Measurements from ENCODE around the gene CTU1.

Gene CTU1

DNA sequence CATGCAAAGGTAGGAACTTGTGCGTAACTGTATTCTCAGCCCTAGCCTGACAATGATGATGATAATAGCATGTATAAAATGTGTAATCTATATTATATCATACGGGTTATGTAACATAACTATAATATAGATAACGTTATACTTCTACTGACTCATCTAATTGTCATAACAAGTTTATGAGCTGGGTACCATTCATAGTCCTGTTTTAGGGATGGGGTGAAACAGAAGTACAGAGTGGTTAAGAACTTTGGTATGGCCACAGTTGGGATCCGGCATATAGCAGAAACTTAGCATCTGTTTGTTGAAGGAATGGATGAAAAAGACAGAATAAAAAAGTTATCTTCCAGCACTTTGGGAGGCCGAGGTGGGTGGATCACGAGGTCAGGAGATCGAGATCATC, 5.2 kb downstream of the CTU1 start:
- no peak for DNase-seq

DNA sequence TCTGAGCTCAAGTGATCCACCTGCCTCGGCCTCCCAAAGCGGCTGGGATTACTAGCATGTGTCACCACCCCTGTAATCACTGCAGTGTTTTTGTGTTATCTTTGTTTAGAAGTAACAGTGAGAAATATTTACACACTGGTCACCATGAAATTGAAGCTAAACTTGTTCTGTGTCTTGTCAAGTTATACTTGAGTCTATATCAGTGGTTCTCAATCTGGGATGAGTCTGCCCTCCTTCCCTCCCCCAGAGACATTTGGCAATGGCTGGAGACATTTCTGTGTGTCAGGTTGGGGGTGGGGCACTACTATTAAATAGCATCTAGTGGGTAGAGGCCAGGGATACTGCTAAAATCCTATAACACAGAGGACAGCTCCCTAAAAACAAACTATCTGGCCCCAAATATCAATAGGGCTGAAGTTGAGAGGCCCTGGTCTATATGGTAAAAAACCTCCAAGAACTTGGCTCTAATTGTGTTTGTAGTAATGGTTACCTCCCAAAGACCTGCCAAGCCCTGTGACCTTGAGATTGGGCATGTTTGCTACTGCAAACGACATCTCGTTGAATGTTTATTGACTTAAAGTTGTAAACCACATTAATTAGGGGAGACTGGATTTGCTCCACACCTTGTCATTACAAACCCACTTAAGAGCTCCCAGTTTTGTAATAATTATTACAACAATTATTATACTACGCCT, 6.9 kb downstream of the CTU1 start:
- no peak for DNase-seq

DNA sequence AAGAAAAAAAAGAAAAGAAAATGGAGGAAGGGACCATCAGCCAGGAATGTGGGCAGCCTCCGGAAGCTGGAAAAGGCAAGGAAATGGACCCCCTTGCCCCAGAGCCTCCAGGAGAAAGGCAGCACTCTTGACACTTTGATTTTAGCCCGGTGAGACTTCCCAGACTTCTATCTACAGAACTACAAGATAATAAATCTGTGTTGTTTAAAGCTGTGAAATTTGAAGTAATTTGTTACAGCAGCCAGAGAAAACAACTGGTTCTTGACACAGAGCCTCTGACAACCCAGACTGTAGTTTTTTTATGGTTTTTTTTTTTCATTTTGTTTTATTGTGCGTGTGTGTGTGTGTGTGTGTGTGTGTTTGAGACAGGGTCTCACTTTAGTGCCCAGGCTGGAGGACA, 7.6 kb downstream of the CTU1 start:
- no peak for DNase-seq

DNA sequence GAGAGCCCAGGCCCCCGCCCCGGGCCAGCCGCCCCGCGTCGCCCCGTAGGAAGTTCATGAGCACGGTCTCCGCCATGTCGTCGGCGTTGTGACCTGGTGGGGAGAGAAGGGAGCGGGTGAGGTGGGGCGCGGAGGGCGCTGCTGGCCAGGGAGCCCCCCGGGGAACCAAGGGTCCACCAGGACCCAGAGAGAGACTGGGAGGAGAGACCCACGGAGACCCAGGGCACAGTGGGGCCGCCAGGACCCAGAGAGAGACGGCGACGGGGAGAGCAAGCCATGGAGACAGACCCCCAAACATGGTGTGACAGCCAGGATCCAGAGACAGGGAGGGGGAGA, 9.2 kb downstream of the CTU1 start:
- DNase-seq: no peak

DNA sequence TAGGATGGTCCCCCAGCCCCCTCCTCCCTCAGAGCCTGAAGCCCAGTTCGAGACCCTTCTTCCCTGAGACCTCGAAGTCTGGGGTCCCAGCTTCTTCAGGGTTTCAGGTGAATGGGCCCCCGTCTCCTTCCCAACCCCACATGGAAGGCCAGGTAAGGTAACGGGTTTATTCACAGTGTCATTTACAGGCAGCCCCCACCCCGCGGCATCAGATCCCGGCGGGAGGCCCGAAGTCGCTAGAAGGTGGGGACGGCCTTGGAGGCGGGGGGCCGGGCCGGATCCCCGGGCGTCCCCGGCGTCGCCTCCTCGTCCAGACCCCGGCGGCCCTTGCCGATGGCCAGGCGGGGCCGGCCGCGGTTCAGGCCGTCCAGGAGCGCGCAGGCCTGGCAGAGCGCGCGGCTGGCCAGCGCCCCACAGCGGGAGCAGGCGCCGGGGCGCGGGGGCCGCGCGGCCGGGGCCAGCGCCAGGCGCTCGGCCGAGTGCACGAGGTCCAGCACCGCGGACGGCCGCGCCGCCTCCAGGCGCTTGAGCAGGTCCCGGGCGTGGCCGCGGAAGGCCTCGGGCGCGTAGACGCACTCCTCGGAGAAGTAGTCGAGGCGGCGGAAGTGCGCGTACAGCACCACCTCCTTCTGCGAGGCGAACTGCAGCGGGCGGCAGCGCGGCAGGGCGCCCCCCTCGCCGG, 9.7 kb downstream of the CTU1 start:
- DNase-seq: no peak

DNA sequence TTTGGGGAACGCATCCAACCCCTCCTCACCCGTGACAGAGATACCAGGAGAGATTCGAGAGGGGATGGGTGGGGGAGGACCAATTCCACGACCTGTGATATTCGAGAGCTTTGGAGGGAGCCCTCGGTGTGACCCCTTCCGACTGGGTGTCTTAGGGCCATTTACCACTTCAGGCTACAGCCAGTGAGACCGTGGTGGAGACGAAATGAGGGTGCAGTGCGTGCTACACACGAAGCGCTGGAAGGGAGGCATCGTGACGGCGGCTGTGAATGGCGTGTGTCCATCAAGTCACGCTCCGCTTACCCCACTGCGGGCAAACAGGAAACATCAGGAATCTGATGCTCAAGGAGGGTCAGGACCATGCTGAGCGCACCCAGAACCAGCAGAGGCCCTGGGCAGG, 10.4 kb downstream of the CTU1 start:
- DNase-seq: no peak

DNA sequence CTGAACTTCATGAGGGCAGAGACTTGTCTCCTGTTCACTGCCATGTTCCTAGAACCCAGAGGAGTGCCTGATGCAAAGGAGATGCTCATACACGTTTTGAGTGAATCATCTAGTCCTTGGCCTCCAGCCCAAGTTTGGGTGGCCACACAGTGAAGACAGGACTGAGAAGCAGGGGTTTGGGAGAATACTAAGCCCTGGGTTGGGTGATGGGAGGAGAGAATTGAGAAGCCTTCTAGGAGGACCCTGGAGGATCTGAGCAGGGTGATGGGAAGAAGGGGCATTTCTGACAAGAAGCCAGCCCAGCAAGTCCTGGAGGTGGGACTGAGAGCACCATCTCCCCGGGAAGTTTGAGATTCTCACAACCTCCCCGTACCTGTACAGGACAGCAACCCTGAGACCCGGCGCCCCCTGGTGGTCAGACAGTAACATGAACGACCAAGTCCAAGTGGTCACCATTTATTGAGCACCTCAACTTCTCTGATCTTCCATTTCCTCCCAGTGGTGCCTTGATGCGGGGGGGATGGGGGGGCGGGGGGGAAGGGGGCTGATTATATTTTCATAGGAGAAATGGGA, 11.0 kb downstream of the CTU1 start:
- peak; percentile 63 for DNase-seq

DNA sequence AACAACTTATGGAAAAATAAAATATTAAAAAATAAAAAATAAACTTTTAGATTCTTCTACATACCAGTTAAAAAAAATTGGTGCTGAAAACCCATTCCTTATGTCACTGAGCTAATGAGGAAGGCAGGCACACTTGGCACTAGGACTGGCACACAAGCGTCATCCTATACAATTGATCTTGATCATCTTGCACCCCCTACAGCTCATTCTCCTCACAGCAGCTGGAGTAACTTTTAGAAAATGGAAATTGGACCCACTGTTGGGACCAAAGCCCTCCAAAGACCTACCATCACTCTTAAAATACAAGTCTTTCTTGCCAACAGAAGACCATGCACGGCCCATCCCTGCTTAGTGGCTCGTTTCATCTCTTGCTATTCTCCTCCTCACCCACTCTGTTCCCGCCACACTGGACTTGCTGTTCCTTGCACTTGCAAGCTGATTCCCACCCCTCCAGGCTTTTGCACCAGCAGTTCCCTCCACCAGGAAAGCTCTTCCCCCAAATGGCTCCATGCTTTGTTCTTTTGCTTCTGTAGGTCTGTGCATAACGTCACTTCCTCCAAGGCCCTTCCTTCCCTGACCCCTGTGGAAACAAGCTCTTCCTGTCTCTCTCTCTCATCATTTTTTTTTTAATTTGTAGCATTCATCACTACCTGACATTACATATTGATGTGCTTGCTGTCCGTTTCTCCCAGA, 11.6 kb downstream of the CTU1 start:
- DNase-seq: no peak

DNA sequence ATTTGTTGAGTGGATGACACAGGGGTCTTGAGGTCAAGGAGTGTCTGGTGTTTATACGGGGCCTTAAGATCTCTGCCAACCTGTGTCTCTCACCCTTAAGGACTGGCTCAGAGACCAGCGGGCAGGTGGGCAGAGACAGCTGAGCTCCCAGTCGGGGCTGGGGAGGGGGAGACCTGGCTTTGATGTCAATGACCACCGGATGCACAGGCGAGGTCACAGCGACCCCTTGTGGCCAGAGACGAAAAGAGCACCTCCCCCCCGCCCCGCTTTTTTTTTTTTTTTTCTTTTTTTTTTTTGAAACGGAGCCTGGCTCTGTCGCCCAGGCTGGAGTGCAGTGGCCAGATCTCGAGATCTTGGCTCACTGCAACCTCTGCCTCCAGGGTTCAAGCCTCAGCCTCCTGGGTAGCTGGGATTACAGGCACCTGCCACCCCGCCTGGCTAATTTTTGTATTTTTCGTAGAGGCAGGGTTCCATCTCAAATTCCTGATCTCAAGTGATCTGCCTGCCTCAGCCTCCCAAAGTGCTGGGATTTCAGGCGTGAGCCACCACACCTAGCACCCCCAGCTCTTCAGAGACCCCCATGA, 13.4 kb downstream of the CTU1 start:
- DNase-seq: peak; percentile 9

DNA sequence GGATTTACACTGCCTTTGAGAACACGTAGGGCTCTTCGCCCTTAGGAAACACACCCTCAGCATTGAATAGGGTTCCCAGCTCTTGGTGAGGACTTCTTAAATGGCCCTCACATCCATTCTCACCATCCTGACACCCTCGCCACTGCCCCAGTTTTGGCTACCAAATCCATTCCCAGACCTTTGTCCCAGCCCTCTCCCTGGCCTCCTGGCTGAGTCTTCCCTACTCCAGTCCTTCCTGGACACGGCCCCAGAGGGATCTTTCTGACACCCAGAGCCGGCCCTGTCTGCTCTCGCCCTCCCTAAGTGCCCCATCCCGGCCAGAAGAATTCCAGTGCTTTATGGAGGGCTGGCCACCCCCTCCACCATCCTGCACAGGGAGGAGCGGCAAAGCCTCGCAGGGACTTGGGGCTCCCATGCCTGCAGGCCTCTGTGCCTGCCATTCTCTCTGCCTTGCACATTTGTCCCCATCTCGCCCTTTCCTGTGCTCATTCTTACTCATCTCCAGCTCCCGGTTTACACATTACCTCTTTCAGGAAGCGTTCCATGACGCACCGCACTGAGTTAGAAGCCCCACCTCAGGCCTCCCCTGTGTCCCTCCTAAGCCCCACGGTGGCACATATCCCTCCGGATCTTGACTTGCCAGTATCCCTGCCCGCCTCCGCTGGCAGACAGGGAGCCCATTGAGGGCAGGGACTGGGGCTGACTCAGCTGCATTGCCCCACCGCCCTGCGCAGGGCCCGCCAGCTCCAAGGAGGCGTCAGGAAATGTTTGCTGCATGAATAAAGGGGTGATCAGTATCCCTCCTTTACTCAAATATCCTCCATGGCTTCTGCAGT, 14.5 kb downstream of the CTU1 start:
- no peak for DNase-seq

DNA sequence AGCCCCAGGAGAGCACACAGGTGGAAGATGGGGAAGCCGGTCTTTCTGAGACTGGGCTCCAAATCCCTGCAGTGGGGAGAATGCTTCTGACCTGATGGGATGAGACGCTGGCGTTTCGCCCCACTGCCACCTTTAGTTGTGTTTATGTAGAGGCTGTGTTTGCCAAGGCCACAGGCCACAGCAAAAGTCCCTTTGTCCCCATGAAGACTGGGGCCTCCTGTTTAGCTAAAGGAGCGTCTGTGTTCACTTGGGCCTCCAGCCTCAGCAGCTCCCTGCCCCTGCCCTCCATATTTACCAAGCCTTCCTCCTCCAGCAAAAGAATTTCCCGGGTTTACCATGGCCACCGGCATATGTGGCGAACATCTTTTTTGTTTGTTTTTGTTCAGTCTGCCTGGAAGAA, 15.1 kb downstream of the CTU1 start:
- no peak for DNase-seq

DNA sequence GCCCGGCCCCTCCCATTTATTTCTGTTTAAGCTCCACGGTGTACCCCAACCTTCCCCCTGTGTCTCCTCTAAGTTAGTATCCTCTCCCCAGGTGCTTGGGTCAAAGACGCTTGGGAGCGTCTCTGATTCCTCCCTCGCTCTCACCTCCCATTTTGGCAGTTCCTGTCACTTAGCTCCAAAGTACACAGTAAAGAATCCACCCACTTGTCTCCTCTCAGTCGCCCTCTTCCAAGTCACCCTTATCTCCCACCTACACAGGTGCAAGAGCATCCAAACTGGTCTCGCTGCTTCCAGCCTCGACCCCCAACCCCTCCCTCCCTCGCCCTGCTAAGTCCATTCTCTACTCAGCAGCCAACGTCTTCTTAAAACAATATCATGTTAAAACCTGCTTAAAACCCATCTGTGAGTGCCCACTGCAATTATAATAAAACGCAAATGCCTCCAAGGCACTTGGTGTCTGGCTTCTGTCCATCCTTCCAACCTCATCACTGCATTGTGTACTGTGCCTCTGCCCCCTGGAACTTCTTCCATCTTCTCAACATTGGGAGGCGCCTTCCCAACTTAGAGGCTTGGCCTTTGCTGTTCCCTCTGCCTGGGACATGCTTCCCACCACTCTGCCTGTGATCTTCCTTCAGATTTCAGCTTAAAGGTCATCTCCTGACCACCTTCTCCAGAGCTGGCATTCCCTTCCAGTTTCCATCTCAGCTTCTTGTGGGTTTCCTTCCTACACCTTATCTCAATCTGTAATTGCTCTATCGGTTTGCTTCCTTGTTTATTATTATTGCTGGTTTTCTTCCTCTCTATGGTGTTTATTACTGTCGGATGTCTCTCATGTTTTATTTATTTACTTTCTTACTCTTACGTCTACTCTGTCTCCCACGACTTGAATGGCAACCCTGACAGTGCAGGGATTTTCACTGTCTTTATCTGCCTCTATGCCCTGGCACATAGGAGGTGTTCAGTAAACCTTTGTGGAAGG, 16.0 kb downstream of the CTU1 start:
- no peak for DNase-seq

DNA sequence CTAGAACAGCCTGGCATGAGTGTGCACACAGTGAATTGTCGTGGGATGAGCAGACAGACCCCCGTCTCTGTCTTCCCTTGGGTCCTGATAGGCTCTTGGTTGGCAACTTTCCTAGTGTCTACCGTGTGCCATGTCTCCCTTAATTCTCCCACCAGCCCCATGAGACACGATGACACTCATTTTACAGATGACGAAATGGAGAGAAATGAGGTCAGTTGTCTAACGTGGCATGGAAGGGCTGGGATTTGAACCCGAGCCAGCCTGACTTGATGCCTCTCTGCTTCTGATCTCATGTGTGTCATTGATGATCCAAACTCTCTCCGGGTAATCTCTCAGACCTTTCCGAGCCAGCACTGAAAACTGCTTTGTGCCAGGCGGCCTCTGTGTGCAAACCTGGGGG, 17.1 kb downstream of the CTU1 start:
- DNase-seq: no peak

DNA sequence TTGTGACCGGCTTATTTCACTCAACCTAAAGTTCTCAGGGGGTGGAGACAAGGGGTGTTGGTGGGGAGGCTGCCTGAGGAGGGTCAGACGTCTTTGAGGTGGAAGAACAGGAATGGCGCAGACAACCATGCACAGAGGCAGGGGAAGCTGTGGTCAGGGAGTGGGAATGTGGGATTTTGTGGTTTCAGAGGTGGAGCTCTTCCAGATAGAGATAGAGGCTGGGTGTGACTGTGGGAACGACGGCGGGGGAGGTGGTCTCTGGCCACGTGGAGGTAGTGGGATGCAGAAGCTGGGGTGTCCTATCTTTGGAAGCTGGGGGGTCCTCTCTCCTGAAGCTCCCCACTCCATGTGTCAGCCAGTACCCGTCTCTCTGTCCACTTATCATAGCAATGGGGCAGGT, 17.7 kb downstream of the CTU1 start:
- DNase-seq: no peak

DNA sequence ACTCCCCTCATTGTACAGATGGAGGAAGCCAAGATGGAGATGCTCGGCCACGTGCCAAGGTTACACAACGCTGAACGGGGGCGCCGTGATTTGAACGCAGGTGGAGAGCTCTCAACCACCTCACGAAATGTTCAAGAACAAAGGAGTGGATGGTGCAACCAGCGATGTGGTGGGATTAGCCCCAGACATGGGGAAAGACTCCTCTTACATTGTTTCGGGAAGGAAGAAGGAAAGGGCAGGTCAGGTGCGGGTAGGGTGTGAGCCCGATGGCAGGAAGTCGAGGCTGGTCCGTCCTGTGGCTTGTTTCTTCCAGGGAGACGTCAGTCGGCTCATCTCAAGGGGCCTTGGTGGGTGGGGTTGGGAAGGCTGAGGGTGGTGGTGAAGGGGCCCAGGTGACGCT, 18.4 kb downstream of the CTU1 start:
- no peak for DNase-seq

DNA sequence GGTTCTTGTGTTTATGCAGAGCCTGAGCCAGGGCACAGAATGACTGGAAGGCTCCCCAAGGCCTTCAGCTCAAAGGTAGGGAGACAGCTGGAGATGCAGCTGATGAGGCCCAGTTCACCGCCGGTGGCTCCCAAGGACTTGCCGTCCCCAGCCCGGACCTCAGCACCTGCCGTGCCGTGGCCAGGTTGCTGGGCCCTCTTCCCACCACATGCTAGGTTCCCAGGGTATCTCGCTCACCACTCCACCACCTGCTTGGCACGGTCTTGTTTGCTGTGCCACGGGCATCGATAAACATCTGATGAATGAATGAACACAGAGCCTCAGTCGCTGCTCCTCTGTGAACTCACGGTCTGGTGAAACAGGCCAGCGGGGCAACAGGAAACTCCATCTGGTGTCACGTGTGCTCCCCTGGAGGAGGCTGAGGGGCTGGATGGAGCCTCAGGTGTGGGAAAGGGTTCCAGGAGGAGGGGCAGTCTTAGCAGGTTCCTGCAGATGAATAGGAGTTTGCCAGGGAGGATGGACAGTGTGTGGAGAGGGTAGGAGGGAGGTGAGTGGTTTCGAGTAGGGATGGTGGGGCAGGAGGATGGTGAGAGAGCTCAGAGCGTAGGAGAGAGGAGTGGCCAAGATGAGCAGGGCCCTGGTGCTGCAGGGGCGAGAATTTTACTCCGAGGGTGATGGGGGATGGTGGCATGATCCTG, 21.9 kb downstream of the CTU1 start:
- DNase-seq: no peak

DNA sequence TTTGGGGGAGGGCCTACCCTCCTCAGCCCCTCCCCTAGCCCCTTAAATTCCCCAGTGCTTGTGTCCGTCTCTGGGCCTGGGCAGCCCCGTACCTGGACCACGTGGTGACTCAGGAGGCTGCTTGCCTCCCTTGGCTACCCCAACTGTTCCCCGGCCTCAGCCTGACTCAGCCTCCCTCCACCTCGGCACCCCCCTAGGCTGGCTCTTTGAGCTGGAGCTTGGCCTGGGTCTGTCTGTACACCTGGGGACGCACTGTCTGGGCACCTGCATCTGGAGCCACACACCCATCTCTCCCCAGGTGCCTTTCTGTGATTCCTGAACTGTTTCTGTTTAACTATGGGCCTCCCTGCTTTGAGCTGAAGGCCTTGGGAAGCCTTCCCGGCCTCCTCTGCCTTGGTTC, 23.7 kb downstream of the CTU1 start:
- DNase-seq: no peak

DNA sequence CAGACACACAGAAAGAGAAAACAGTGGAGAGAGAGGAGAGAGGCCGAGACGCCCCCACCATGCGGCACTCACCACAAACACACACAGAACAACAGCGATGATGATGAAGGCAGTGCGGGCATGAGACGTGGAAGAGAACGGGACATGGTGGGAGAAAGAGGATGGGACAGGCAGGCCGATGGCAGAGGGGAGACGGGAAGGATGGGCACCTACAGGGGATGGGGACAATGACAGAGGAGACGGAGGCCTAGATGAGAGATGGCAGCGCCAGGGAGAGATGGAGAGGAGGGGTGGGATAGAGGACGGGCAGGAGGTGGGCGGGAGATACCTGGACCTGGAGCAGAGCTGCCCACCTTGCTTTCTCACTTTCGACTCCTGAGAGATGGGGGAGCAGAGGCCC, 24.4 kb downstream of the CTU1 start:
- DNase-seq: no peak

DNA sequence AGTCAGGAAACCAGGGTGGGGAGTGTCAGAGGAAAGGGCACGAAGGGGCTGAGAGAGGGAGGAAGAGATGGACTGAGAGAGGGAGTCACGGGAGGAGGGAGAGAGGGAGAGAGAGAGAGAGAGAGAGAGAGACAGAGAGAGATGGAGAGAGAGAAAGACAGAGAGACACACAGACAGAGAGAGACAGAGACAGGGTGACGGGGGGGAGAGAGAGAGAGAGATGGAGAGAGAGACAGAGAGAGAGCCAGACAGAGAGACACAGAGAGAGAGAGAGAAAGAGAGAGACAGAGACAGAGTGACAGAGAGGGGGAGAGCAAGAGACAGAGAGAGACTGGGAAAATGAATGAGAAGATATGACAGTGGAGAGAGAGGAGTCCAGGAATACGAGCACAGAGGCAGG, 25.0 kb downstream of the CTU1 start:
- DNase-seq: no peak

DNA sequence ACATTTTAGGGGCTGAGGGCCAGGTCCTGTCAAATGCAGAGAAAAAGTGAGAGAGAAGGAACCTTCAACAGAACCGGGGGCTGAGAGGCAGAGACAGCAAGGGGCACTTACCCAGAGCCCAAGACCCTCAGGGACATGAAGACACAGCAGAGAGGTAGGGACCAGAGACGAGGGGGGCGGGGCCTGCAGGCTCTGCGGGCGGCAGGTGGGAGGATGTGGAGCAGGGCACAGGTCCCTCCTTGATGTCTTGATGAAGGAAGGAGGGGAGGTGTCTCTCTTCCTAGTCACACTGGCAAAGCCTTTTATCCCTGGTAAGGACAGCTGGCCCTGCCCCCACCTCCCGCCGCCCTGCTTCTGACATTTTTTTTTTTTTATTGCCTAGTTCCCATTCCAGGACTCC, 25.6 kb downstream of the CTU1 start, which contains the start of gene KLK14:
Gene KLK14 (minus strand): TSS at position 277 of the 400 bp plus-strand sequence. CDS start 273 bp downstream, at position 4.
- DNase-seq: no peak

DNA sequence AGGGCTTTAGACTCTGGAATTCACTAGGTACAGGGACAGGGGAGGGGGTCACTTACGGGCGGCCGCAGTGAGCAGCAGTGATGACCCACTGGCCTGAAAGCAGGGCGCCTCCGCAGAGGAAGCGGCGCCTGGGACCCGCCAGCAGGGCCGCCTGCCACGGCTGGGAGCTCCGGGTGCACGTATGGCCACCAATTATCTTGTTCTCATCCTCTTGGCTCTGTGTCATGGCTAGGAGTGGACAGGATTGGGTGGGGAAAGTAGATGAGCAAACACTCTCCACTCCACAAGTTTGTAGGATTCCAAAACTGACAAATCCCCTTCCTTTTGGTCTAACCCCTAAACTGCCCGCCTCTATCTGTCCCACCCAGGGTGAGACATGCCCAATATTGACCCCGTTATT, 26.7 kb downstream of the CTU1 start:
- no peak for DNase-seq

All from EL (cell line).